Spleen (tissue), 11 donors: ENCODE results near the gene SPTBN5. TPM values are rescaled to one million over a fixed set of nuclear protein-coding genes. Genes with fewer than 3 reads are reported as not detected.

Experiments
- DNase-seq: peaks from one replicate; pipeline ENCODE4 v3.0.0-alpha.2; 2020
- H3K27ac ChIP-seq, 8 donors: fragments of 200-600 bp; sonication (generic) in 7 of 8; 1 replicate in 4 of 8; 2 replicates in 4 of 8; pipeline versions ENCODE4 v1.5.0 to v1.8.0; 2016 to 2021; ENCODE audit warnings: inconsistent platforms in 4 of 8, mild to moderate bottlenecking in 4 of 8, moderate library complexity in 1 of 8
- H3K27me3 ChIP-seq, 7 donors: fragments of 200-600 bp; sonication (generic) in 6 of 7; replicated peaks in 1 of 7; 1 replicate in 4 of 7; 2 replicates in 3 of 7; pipeline versions ENCODE4 v1.5.0 to v1.8.0; 2016 to 2021; ENCODE audit warnings: inconsistent platforms in 3 of 7, mild to moderate bottlenecking in 1 of 7
- H3K36me3 ChIP-seq, 6 donors: fragments of 200-600 bp; sonication (generic) in 5 of 6; 1 replicate in 4 of 6; 2 replicates in 2 of 6; pipeline versions ENCODE4 v1.5.0 to v1.8.0; 2016 to 2021; ENCODE audit warnings: inconsistent platforms in 2 of 6
- H3K4me1 ChIP-seq, 6 donors: fragments of 200-600 bp; sonication (generic) in 5 of 6; 1 replicate in 3 of 6; 2 replicates in 3 of 6; pipeline versions ENCODE4 v1.5.0 to v1.8.0; 2016 to 2021; ENCODE audit warnings: inconsistent platforms in 3 of 6
- H3K4me3 ChIP-seq, 8 donors: fragments of 200-600 bp; sonication (generic) in 7 of 8; 1 replicate in 4 of 8; 2 replicates in 4 of 8; pipeline versions ENCODE4 v1.5.0 to v1.8.0; 2016 to 2021; ENCODE audit warnings: inconsistent platforms in 4 of 8, mild to moderate bottlenecking in 4 of 8, moderate library complexity in 2 of 8
- H3K9me3 ChIP-seq, 8 donors: fragments of 200-600 bp; sonication (generic) in 7 of 8; 1 replicate in 4 of 8; 2 replicates in 4 of 8; pipeline versions ENCODE4 v1.5.0 to v1.8.0; 2016 to 2021; ENCODE audit warnings: inconsistent platforms in 4 of 8
- CTCF ChIP-seq, 11 experiments: fragments of 200-600 bp in 7 of 11; fragments of 450-650 bp in 4 of 11; sonication (generic) in 4 of 11; IDR thresholded peaks in 8 of 11; conservative IDR thresholded peaks in 3 of 11; 1 replicate in 7 of 11; 2 replicates in 4 of 11; pipeline versions ENCODE4 v1.4.0 to v1.8.0; 2016 to 2021; ENCODE audit warnings: antibody characterized with exemption in 11 of 11, inconsistent platforms in 4 of 11, mild to moderate bottlenecking in 1 of 11
- POLR2A ChIP-seq, 3 donors: fragments of 450-650 bp; IDR thresholded peaks; one replicate each; pipeline ENCODE4 v1.5.1; 2017; ENCODE audit warnings: antibody characterized with exemption in 3 of 3, mild to moderate bottlenecking in 1 of 3
- POLR2AphosphoS5 ChIP-seq, 3 donors: sonication (generic); formaldehyde crosslinking; IDR thresholded peaks; one replicate each; pipeline ENCODE4 v1.5.1; 2017; ENCODE audit warnings: antibody characterized with exemption in 3 of 3
- WGBS, 5 donors: extraction: QIAGEN DNeasy Blood & Tissue Kit in 3 of 5; methylation state at CpG; one replicate each; pipeline versions ENCODE4 v1.1.5 to v1.1.7; 2013 to 2018; 5-methylcytosine and 5-hydroxymethylcytosine counted together
- intact Hi-C: fragments of 100-400 bp; cut with DNase I; formaldehyde crosslinking; loops from one replicate; pipeline ENCODE4 v1.15.0; 2023; ENCODE audit warnings: low total_unique reads
- polyA plus RNA-seq, 3 donors: library from polyadenylated mRNA; stranded (reverse); fragments of 200-250 nt; gene quantifications; one replicate each; pipeline ENCODE4 v1.2.1, GENCODE V29; 2013
- total RNA-seq, 7 donors: library from RNA; depleted of rRNA in 3 of 7; stranded (reverse); fragments of >200 nt in 3 of 7; fragmentation: NEBNext Ultra II Directional in 4 of 7; extraction: Animal tissue kit (Norgen Biotek cat#: 25700) in 4 of 7; gene quantifications; one replicate each; pipeline versions ENCODE4 v1.1.0 to v1.2.1, GENCODE V29; 2016 to 2021
- donor health status: healthy with polysubstance abuse.
- donor health status: DM: no; HTN: no; CAD: no; lungs with moderate emphysema.
- donor health status: DM: no; HTN: no; CAD: no.
- donor health status: Bipolar disorder and iron deficiency.
- donor health status: healthy.
- donor health status: DM: no; HTN: no; CAD: no.
- donor health status: DM: yes; HTN: yes; CAD: no.

The SPTBN5 gene
- total and polyA plus RNA-seq, 10 donors, result 0.19 to 2.0 (median 0.73) TPM

DNA sequence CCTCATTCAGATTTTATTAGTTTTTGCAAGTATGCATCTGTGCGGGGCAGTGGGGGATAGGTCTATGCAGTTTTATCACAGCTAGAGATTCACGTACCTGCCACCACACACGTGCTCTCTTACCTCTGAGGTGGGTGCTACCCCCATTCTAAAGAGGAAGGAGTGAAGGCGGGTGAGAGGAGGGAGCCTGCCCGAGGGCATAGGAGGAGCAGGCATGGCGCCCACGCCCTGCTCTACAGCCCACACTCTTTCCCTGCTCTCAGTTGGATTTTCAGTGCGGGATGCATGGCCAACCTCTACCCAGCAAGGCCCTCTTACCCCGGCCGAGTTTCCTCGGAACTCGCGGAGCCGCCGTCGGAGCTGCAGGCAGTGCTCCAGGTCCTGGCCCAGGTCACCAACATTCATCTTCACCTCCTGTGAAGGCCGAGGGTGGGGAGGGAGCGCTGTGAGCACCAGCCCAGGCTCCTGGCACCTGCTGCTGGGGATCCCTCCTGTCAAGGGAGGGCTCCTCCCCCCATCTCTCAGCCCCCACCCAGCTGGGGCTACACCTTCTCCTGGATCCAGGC, 28.3 kb downstream of the SPTBN5 start:
- H3K27me3 ChIP-seq, result peaks cover 0 to 19% (median 0%) of the 10 kb centered on the region in 7 donors
- no peak for DNase-seq
- H3K4me1 ChIP-seq, result peaks cover 0 to 3% (median 2%) of the 10 kb centered on the region in 6 donors
- no peaks in the 10 kb centered on the region for H3K36me3 ChIP-seq
- no peak overlapping the region for H3K27ac ChIP-seq
- intact Hi-C loops, result no loop called here
- H3K4me3 ChIP-seq, result no peak overlapping the region
- no peaks in the 10 kb centered on the region for H3K9me3 ChIP-seq
- TF ChIP-seq POLR2AphosphoS5 (IDR thresholded peaks at IDR 0.05) (no peak), CTCF (IDR thresholded peaks at IDR 0.05 in 8 of 11, conservative IDR thresholded peaks at IDR 0.05 in 3 of 11) (no peak), POLR2A (IDR thresholded peaks at IDR 0.05) (no peak)
- 63 to 89% (median 82%) methylated on average over 9 to 18 of the region's 18 CpGs for WGBS, 5 donors

- Histone ChIP-seq H3K4me1 (peaks cover 0 to 16% (median 12%) of the 10 kb centered on the region in 6 donors), H3K36me3 (no peaks in the 10 kb centered on the region), H3K27me3 (peaks cover 0 to 29% (median 0%) of the 10 kb centered on the region in 7 donors), H3K4me3 (no peak overlapping the region), H3K27ac (no peak overlapping the region), H3K9me3 (no peaks in the 10 kb centered on the region)
- no peak for DNase-seq
- intact Hi-C loops, result no loop called here
- TF ChIP-seq CTCF (IDR thresholded peaks at IDR 0.05 in 8 of 11, conservative IDR thresholded peaks at IDR 0.05 in 3 of 11), result no peak
- no peak for TF ChIP-seq POLR2AphosphoS5 (IDR thresholded peaks at IDR 0.05)
- TF ChIP-seq POLR2A (IDR thresholded peaks at IDR 0.05), result no peak
- WGBS, 5 donors, result 77 to 87% (median 80%) methylated on average over 16 to 19 of the region's 19 CpGs
Observed at GRCh38 chr15:41862515-41863116, 31.2 kb downstream of the SPTBN5 start.

DNA sequence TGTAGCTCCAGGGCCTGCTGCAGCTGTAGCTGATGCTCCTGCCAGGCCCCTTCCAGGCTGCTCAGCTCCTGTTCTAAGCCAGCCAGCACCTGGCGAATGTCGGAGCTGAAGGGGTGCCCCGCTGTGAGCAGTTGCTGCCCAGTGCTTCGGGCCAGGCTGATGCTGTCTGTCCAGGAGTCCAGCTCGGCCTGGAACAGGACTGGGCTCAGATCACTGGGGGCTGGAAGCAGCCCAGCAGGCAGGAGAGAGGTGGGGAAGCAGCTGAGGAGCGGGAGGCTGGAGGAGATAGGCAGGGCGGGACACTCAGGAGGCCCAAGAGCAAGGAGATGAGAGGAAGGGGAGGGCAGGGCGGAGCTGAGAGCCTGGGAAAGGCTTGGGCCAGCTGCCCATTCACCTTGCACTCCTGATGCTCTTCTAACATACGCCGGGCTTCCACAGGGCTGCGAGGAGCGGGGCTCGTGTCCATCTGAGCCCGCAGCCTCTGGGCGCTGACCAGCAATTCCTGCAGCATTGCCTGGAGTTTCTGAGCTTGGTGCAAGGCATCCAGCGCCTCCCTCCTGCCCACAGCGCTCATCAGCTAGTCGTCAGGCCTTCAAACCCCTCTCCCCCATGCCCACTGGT, 32.0 kb downstream of the SPTBN5 start:
- no peaks in the 10 kb centered on the region for H3K36me3 ChIP-seq
- no peak overlapping the region for H3K27ac ChIP-seq
- H3K4me3 ChIP-seq, result no peak overlapping the region
- WGBS, 5 donors, result 91 to 97% (median 94%) methylated on average over 18 of the region's 18 CpGs
- H3K9me3 ChIP-seq, result no peaks in the 10 kb centered on the region
- TF ChIP-seq POLR2AphosphoS5 (IDR thresholded peaks at IDR 0.05) (no peak), CTCF (IDR thresholded peaks at IDR 0.05 in 8 of 11, conservative IDR thresholded peaks at IDR 0.05 in 3 of 11) (no peak), POLR2A (IDR thresholded peaks at IDR 0.05) (no peak)
- peaks cover 0 to 36% (median 0%) of the 10 kb centered on the region in 7 donors for H3K27me3 ChIP-seq
- DNase-seq, result no peak
- H3K4me1 ChIP-seq, result peaks cover 0 to 16% (median 12%) of the 10 kb centered on the region in 6 donors
- intact Hi-C loops, result no loop called here
